K562 (cell line): Measurements from ENCODE around the gene SAT2. TPM values are rescaled to one million over a fixed set of nuclear protein-coding genes. Genes with fewer than 3 reads are reported as not detected.

Experiments
- ATF7 ChIP-seq: fragments of 450-650 bp; IDR thresholded peaks from 2 replicates; pipeline ENCODE4 v1.7.1; 2014; ENCODE audit warnings: mild to moderate bottlenecking, moderate library complexity
- BRF2 ChIP-seq: IDR thresholded peaks from 3 replicates; pipeline ENCODE4 v1.6.1; 2011; ENCODE audit warnings: borderline replicate concordance, mild to moderate bottlenecking; ENCODE audit not compliant: insufficient read length, insufficient read depth
- CBX1 ChIP-seq: sonication (generic); IDR thresholded peaks from 2 replicates; pipeline ENCODE4 v1.6.1; 2016; ENCODE audit warnings: antibody characterized with exemption, low read depth, mild to moderate bottlenecking
- DIDO1 ChIP-seq: fragments of 450-650 bp; IDR thresholded peaks from 2 replicates; pipeline ENCODE4 v1.6.1; 2016; ENCODE audit warnings: low read depth, missing biosample characterization, missing genetic modification characterization
- DMBX1 ChIP-seq: fragments of 250-450 bp; sonication (Bioruptor Pico); IDR thresholded peaks from 2 replicates; pipeline ENCODE4 v1.8.0; 2022; ENCODE audit warnings: inconsistent platforms, mild to moderate bottlenecking, moderate library complexity, borderline replicate concordance
- E2F8 ChIP-seq: fragments of 450-650 bp; IDR thresholded peaks from 2 replicates; pipeline ENCODE4 v1.7.1; 2018; ENCODE audit warnings: mild to moderate bottlenecking, low read depth; ENCODE audit not compliant: partially characterized antibody
- FOXP4 ChIP-seq: sonication (generic); formaldehyde crosslinking; IDR thresholded peaks from 2 replicates; pipeline ENCODE4 v1.8.0; 2022; ENCODE audit warnings: mild to moderate bottlenecking, missing genetic modification reagents, borderline replicate concordance
- GABPB1 ChIP-seq: sonication (generic); formaldehyde crosslinking; IDR thresholded peaks from 2 replicates; pipeline ENCODE4 v1.8.0; 2022; ENCODE audit warnings: mild to moderate bottlenecking, missing genetic modification reagents
- HDAC3 ChIP-seq: fragments of 450-650 bp; IDR thresholded peaks from 2 replicates; pipeline ENCODE4 v1.6.1; 2018; ENCODE audit warnings: borderline replicate concordance, mild to moderate bottlenecking, moderate library complexity; ENCODE audit not compliant: partially characterized antibody
- HDAC8 ChIP-seq: fragments of 450-650 bp; IDR thresholded peaks from 2 replicates; pipeline ENCODE4 v1.6.1; 2016; ENCODE audit warnings: mild to moderate bottlenecking, missing genetic modification characterization, moderate library complexity, missing compliant biosample characterization
- MYNN ChIP-seq, 2 experiments: sonication (generic); formaldehyde crosslinking in 1 of 2; IDR thresholded peaks; 2 replicates each; pipeline versions ENCODE4 v1.5.0 to v1.6.1; 2016 to 2020; ENCODE audit warnings: antibody characterized with exemption in 1 of 2, missing genetic modification reagents in 1 of 2
- NBN ChIP-seq: fragments of 450-650 bp; IDR thresholded peaks from 2 replicates; pipeline ENCODE4 v1.6.1; 2016; ENCODE audit warnings: low read depth, mild to moderate bottlenecking
- SMAD3 ChIP-seq: fragments of 450-650 bp; formaldehyde crosslinking; conservative IDR thresholded peaks from 2 replicates; pipeline ENCODE4 v1.4.0; 2020; ENCODE audit warnings: mild to moderate bottlenecking
- THRB ChIP-seq: fragments of 450-650 bp; formaldehyde crosslinking; conservative IDR thresholded peaks from 2 replicates; pipeline ENCODE4 v1.4.0; 2022; ENCODE audit warnings: mild to moderate bottlenecking, missing genetic modification characterization
- ZKSCAN8 ChIP-seq: fragments of 200-800 bp; sonication (Bioruptor generic); IDR thresholded peaks from 2 replicates; pipeline ENCODE4 v1.6.1; 2016; ENCODE audit warnings: missing genetic modification characterization, missing compliant biosample characterization
- ZNF23 ChIP-seq: fragments of 250-450 bp; sonication (Bioruptor Pico); IDR thresholded peaks from 2 replicates; pipeline ENCODE4 v1.4.0; 2020; ENCODE audit warnings: mild to moderate bottlenecking
- ZNF395 ChIP-seq: fragments of 200-800 bp; sonication (Bioruptor generic); IDR thresholded peaks from 2 replicates; pipeline ENCODE4 v1.6.1; 2017; ENCODE audit warnings: missing genetic modification characterization, missing compliant biosample characterization
- polyA plus RNA-seq, 8 experiments: library from polyadenylated mRNA; depleted of rRNA in 4 of 8; stranded (reverse) in 5 of 8; unstranded in 3 of 8; fragments of >200 nt; fragmentation: Nextera tagmentation in 2 of 8; fragmentation: Illumina TruSeq in 1 of 8; extraction: Ambion mirVana in 2 of 8; extraction: Trizol in 1 of 8; gene quantifications; 2 replicates each; pipeline versions ENCODE4 v1.2.1 to v1.2.3, GENCODE V29; 2011 to 2014; ENCODE audit warnings: inconsistent platforms in 1 of 8, missing spikeins in 1 of 8
- total RNA-seq, 7 experiments: library from RNA; depleted of rRNA in 6 of 7; stranded (reverse); fragments of >200 nt in 6 of 7; fragmentation: Illumina TruSeq in 2 of 7; extraction: Trizol in 2 of 7; gene quantifications; 2 replicates each; pipeline versions ENCODE4 v1.2.1 to v1.2.3, GENCODE V29; 2011 to 2021; ENCODE audit warnings: low replicate concordance in 1 of 7

The SAT2 gene
- total and polyA plus RNA-seq, 9 of the 15 experiments (the other 6 are each of a cell fraction or from before 2014, with no cell fraction given) = 2.0 to 8.0 (median 5.3) TPM

- TF ChIP-seq E2F8 (peak; percentile 96), HDAC8 (tag) (peak; percentile 79; the same call in 1 of the 2 replicates), NBN (no peak; the same call in 1 of the 2 replicates), SMAD3 (CRISPR knock-in tag) (0 out of 2 replicates have a peak, but pooled peaks have one; percentile 12), DMBX1 (peak; percentile 65), ZKSCAN8 (CRISPR knock-in tag) (peak; percentile 70; the same call in 1 of the 2 replicates), ZNF395 (peak; percentile 95), ATF7 (peak; percentile 64; the same call in 1 of the 2 replicates), THRB (CRISPR knock-in tag) (no peak), MYNN (IDR thresholded peaks at IDR 0.05) (no peak), MYNN (CRISPR knock-in tag; IDR thresholded peaks at IDR 0.05) (no peak), BRF2 (no peak), CBX1 (0 out of 2 replicates have a peak, but pooled peaks have one; percentile 29), DIDO1 (peak; percentile 75; the same call in 1 of the 2 replicates), GABPB1 (CRISPR knock-in tag) (peak; percentile 92), HDAC3 (no peak), ZNF23 (no peak), FOXP4 (CRISPR knock-in tag) (peak; percentile 37; the same call in 1 of the 2 replicates)
Observed at GRCh38 chr17:7583253-7584109, 44.1 kb downstream of the SAT2 start, which contains the start of gene MPDU1 (continued).
